Measurements from ENCODE around the gene HCCS.

HCCS gene

GRCh38 chrX:11130136-11130535 lies 19.0 kb downstream of the HCCS start:
- H3K9ac ChIP-seq: no peak overlapping the region
- H3K4me3 ChIP-seq (IDR thresholded peaks at IDR 0.05; ENCODE audit: insufficient read depth, low read depth, low read length): no peak overlapping the region
- H2AFZ ChIP-seq (ENCODE audit: low read depth): no peak overlapping the region
- H3K79me2 ChIP-seq (ENCODE audit: insufficient read depth, low read depth): no peaks in the 10 kb centered on the region
- no peak overlapping the region for H3K4me2 ChIP-seq
- no peak for TF ChIP-seq CTCF (conservative IDR thresholded peaks at IDR 0.05; ENCODE audit: low read depth, low read length)
- H3K27ac ChIP-seq: no peak overlapping the region
- no peaks in the 10 kb centered on the region for H3K4me1 ChIP-seq (ENCODE audit: low read depth, poor library complexity, severe bottlenecking)
- H4K20me1 ChIP-seq (ENCODE audit: insufficient read depth): no peaks in the 10 kb centered on the region
- H3K27me3 ChIP-seq (ENCODE audit: insufficient read depth, low read depth): no peaks in the 10 kb centered on the region
- no peaks in the 10 kb centered on the region for H3K36me3 ChIP-seq (ENCODE audit: insufficient read depth)

- no peak overlapping the region for H3K4me2 ChIP-seq
- H3K27me3 ChIP-seq (ENCODE audit: insufficient read depth, low read depth): no peaks in the 10 kb centered on the region
- H3K4me3 ChIP-seq (IDR thresholded peaks at IDR 0.05; ENCODE audit: insufficient read depth, low read depth, low read length): no peak overlapping the region
Measured at GRCh38 chrX:11131146-11131545, 20.0 kb downstream of the HCCS start.

GRCh38 chrX:11135564-11136185 lies 24.5 kb downstream of the HCCS start:
- Histone ChIP-seq H3K4me1 (ENCODE audit: low read depth, poor library complexity, severe bottlenecking) (no peaks in the 10 kb centered on the region), H3K27me3 (ENCODE audit: insufficient read depth, low read depth) (no peaks in the 10 kb centered on the region), H3K27ac (no peak overlapping the region), H3K4me3 (IDR thresholded peaks at IDR 0.05; ENCODE audit: insufficient read depth, low read depth, low read length) (no peak overlapping the region), H2AFZ (ENCODE audit: low read depth) (no peak overlapping the region), H3K9ac (no peak overlapping the region), H3K36me3 (ENCODE audit: insufficient read depth) (no peaks in the 10 kb centered on the region), H4K20me1 (ENCODE audit: insufficient read depth) (no peaks in the 10 kb centered on the region), H3K79me2 (ENCODE audit: insufficient read depth, low read depth) (no peaks in the 10 kb centered on the region), H3K4me2 (no peak overlapping the region)
- TF ChIP-seq CTCF (conservative IDR thresholded peaks at IDR 0.05; ENCODE audit: low read depth, low read length): no peak

More at GRCh38 chrX:11131146-11131545, 20.0 kb downstream of the HCCS start:
- no peak for TF ChIP-seq CTCF (conservative IDR thresholded peaks at IDR 0.05; ENCODE audit: low read depth, low read length)
- Histone ChIP-seq H3K9ac (no peak overlapping the region), H3K79me2 (ENCODE audit: insufficient read depth, low read depth) (no peaks in the 10 kb centered on the region), H4K20me1 (ENCODE audit: insufficient read depth) (no peaks in the 10 kb centered on the region), H3K4me1 (ENCODE audit: low read depth, poor library complexity, severe bottlenecking) (no peaks in the 10 kb centered on the region), H2AFZ (ENCODE audit: low read depth) (no peak overlapping the region), H3K27ac (no peak overlapping the region), H3K36me3 (ENCODE audit: insufficient read depth) (no peaks in the 10 kb centered on the region)

GRCh38 chrX:11137543-11138139 lies 26.5 kb downstream of the HCCS start:
- no peak overlapping the region for H2AFZ ChIP-seq (ENCODE audit: low read depth)
- H4K20me1 ChIP-seq (ENCODE audit: insufficient read depth): no peaks in the 10 kb centered on the region
- no peaks in the 10 kb centered on the region for H3K4me1 ChIP-seq (ENCODE audit: low read depth, poor library complexity, severe bottlenecking)
- H3K79me2 ChIP-seq (ENCODE audit: insufficient read depth, low read depth): no peaks in the 10 kb centered on the region
- peak; percentile 71; the same call in 1 of the 2 replicates for TF ChIP-seq CTCF (conservative IDR thresholded peaks at IDR 0.05; ENCODE audit: low read depth, low read length)
- H3K4me3 ChIP-seq (IDR thresholded peaks at IDR 0.05; ENCODE audit: insufficient read depth, low read depth, low read length): no peak overlapping the region
- H3K4me2 ChIP-seq: no peak overlapping the region
- no peak overlapping the region for H3K27ac ChIP-seq
- no peaks in the 10 kb centered on the region for H3K27me3 ChIP-seq (ENCODE audit: insufficient read depth, low read depth)
- no peaks in the 10 kb centered on the region for H3K36me3 ChIP-seq (ENCODE audit: insufficient read depth)
- H3K9ac ChIP-seq: no peak overlapping the region

All from KMS-11 (cell line).